HL-60 (cell line): ENCODE results near the gene C1orf105.

Experiments
- DNase-seq, 2 experiments: peaks; one replicate each; pipeline ENCODE4 v3.0.0-alpha.2; 2010 to 2020; ENCODE audit warnings: low read depth in 1 of 2, low spot score in 1 of 2
- H3K27ac ChIP-seq: fragments of 250-450 bp; sonication (Bioruptor Pico); replicated peaks from 2 replicates; pipeline ENCODE4 v1.5.1; 2020; ENCODE audit warnings: mild to moderate bottlenecking, moderate library complexity
- H3K27me3 ChIP-seq: fragments of 250-450 bp; sonication (Bioruptor Pico); 2 replicates; pipeline ENCODE4 v1.5.1; 2021; ENCODE audit warnings: mild to moderate bottlenecking, moderate library complexity; ENCODE audit not compliant: insufficient read depth, poor library complexity, severe bottlenecking
- H3K4me3 ChIP-seq: replicated peaks from 2 replicates; pipeline ENCODE4 v1.5.1; 2011; ENCODE audit warnings: mild to moderate bottlenecking, control low read depth, low read length; ENCODE audit not compliant: insufficient read depth
- CTCF ChIP-seq: IDR thresholded peaks from one replicate; pipeline ENCODE4 v1.5.1; 2011; ENCODE audit warnings: low read length, control low read depth, inconsistent platforms; ENCODE audit not compliant: insufficient read depth
- GABPA ChIP-seq: IDR thresholded peaks from 2 replicates; pipeline ENCODE4 v1.6.1; 2012; ENCODE audit warnings: low read depth
- POLR2AphosphoS5 ChIP-seq: IDR thresholded peaks from 2 replicates; pipeline ENCODE4 v1.6.1; 2012; ENCODE audit warnings: low read depth
- REST ChIP-seq: IDR thresholded peaks from 2 replicates; pipeline ENCODE4 v1.6.1; 2012; ENCODE audit warnings: low read depth; ENCODE audit not compliant: insufficient replicate concordance
- SPI1 ChIP-seq: IDR thresholded peaks from 2 replicates; pipeline ENCODE4 v1.6.1; 2012; ENCODE audit warnings: low read depth, mild to moderate bottlenecking, borderline replicate concordance

Gene C1orf105

GRCh38 chr1:172514108-172514507, 93.6 kb downstream of the C1orf105 start:
- H3K27ac ChIP-seq, result no peak overlapping the region
- DNase-seq, result no peak
- H3K27me3 ChIP-seq, result no peaks in the 10 kb centered on the region
- H3K4me3 ChIP-seq, result no peak overlapping the region
- TF ChIP-seq GABPA (no peak), SPI1 (no peak), REST (no peak), POLR2AphosphoS5 (no peak), CTCF (no peak)

- Histone ChIP-seq H3K27me3 (no peaks in the 10 kb centered on the region), H3K4me3 (no peak overlapping the region), H3K27ac (peak overlapping the region; percentile 38)
- TF ChIP-seq SPI1 (no peak), CTCF (no peak), REST (no peak), POLR2AphosphoS5 (no peak)
- no peak for DNase-seq
Observed at GRCh38 chr1:172515436-172515835, 95.0 kb downstream of the C1orf105 start.

- no peaks in the 10 kb centered on the region for H3K27me3 ChIP-seq
- peak in 1 of 2 experiments; percentile 43 for DNase-seq
- no peak overlapping the region for H3K4me3 ChIP-seq
- H3K27ac ChIP-seq, result peak overlapping the region; percentile 38
- TF ChIP-seq POLR2AphosphoS5, result no peak
- peak; percentile 74 for TF ChIP-seq SPI1
Observed at GRCh38 chr1:172515927-172516326, 95.4 kb downstream of the C1orf105 start.

- Histone ChIP-seq H3K27ac (no peak overlapping the region), H3K27me3 (no peaks in the 10 kb centered on the region), H3K4me3 (no peak overlapping the region)
- TF ChIP-seq CTCF (no peak), POLR2AphosphoS5 (no peak), REST (no peak), GABPA (no peak), SPI1 (no peak)
- DNase-seq, result no peak
Observed at GRCh38 chr1:172517081-172517480, 96.6 kb downstream of the C1orf105 start.
